DND-41 (cell line): ENCODE measurements around the gene STRN.

Experiments used
- ATAC-seq: fragments of 200-7000 bp; cut with Tn5 transposase; 3 replicates; pipeline ENCODE4 v1.9.1; 2021; ENCODE audit warnings: low read depth; ENCODE audit not compliant: insufficient read depth
- DNase-seq: peaks from one replicate; pipeline ENCODE4 v3.0.0-alpha.2; 2020
- H2AFZ ChIP-seq: 2 replicates; pipeline ENCODE4 v1.6.0; 2012; ENCODE audit warnings: low read depth, low read length
- H3K27ac ChIP-seq: 2 replicates; pipeline ENCODE4 v1.5.1; 2012; ENCODE audit warnings: low read length, inconsistent platforms
- H3K27me3 ChIP-seq: fragments of 200-600 bp; sonication (generic); 2 replicates; pipeline ENCODE4 v1.6.0; 2012; ENCODE audit warnings: low read length, mild to moderate bottlenecking, inconsistent platforms; ENCODE audit not compliant: insufficient read depth, poor library complexity
- H3K36me3 ChIP-seq: 2 replicates; pipeline ENCODE4 v1.5.1; 2012; ENCODE audit warnings: low read length, inconsistent platforms; ENCODE audit not compliant: insufficient read depth
- H3K4me1 ChIP-seq: 2 replicates; pipeline ENCODE4 v1.5.1; 2012; ENCODE audit warnings: mild to moderate bottlenecking, low read length; ENCODE audit not compliant: insufficient read depth
- H3K4me2 ChIP-seq: 2 replicates; pipeline ENCODE4 v1.6.0; 2012; ENCODE audit warnings: mild to moderate bottlenecking, moderate library complexity, low read length, inconsistent platforms; ENCODE audit not compliant: insufficient read depth
- H3K4me3 ChIP-seq, 2 experiments: fragments of 200-600 bp in 1 of 2; shearing (Covaris generic) in 1 of 2; 2 replicates each; pipeline ENCODE4 v1.5.1; 2012 to 2016; ENCODE audit warnings: inconsistent platforms in 2 of 2, low read length in 2 of 2, mild to moderate bottlenecking in 2 of 2, low read depth in 1 of 2, moderate library complexity in 1 of 2
- H3K79me2 ChIP-seq: 2 replicates; pipeline ENCODE4 v1.6.0; 2012; ENCODE audit warnings: low read length, inconsistent platforms; ENCODE audit not compliant: insufficient read depth
- H3K9ac ChIP-seq: 2 replicates; pipeline ENCODE4 v1.6.0; 2012; ENCODE audit warnings: low read depth, mild to moderate bottlenecking, inconsistent platforms, low read length, moderate library complexity
- H3K9me3 ChIP-seq: 2 replicates; pipeline ENCODE4 v1.5.1; 2012; ENCODE audit warnings: low read length, moderate library complexity, mild to moderate bottlenecking, inconsistent platforms; ENCODE audit not compliant: insufficient read depth, severe bottlenecking
- H4K20me1 ChIP-seq: 2 replicates; pipeline ENCODE4 v1.6.0; 2012; ENCODE audit warnings: low read length; ENCODE audit not compliant: insufficient read depth
- CTCF ChIP-seq: IDR thresholded peaks from 2 replicates; pipeline ENCODE4 v1.5.1; 2012; ENCODE audit warnings: borderline replicate concordance, low read length, moderate library complexity, mild to moderate bottlenecking; ENCODE audit not compliant: poor library complexity, severe bottlenecking; ENCODE audit errors: extremely low read depth
- EZH2 ChIP-seq: IDR thresholded peaks from 3 replicates; pipeline ENCODE4 v1.6.1; 2012; ENCODE audit warnings: borderline replicate concordance, low read depth, mild to moderate bottlenecking, moderate library complexity, low read length, inconsistent platforms; ENCODE audit not compliant: severe bottlenecking

STRN gene

GRCh38 chr2:36858551-36859365, 107.6 kb downstream of the STRN start:
- Histone ChIP-seq H3K79me2 (no peaks in the 10 kb centered on the region), H3K4me1 (no peaks in the 10 kb centered on the region), H3K4me2 (no peak overlapping the region), H2AFZ (no peak overlapping the region), H3K4me3 (no peak overlapping the region), H3K27ac (no peak overlapping the region), H4K20me1 (no peaks in the 10 kb centered on the region), H3K9ac (no peak overlapping the region), H3K27me3 (no peaks in the 10 kb centered on the region), H3K9me3 (no peaks in the 10 kb centered on the region), H3K36me3 (peaks cover 31% of the 10 kb centered on the region; the same call in 1 of the 2 replicates)
- DNase-seq (no peak), ATAC-seq (no peak)
- TF ChIP-seq EZH2 (no peak), CTCF (no peak)

GRCh38 chr2:36857713-36858112, 108.6 kb downstream of the STRN start:
- TF ChIP-seq CTCF (no peak), EZH2 (no peak)
- Histone ChIP-seq H3K4me1 (no peaks in the 10 kb centered on the region), H3K4me2 (no peak overlapping the region), H3K9me3 (no peaks in the 10 kb centered on the region), H3K27me3 (no peaks in the 10 kb centered on the region), H2AFZ (no peak overlapping the region), H3K4me3 (no peak overlapping the region), H4K20me1 (no peaks in the 10 kb centered on the region), H3K36me3 (peaks cover 32% of the 10 kb centered on the region; the same call in 1 of the 2 replicates), H3K27ac (no peak overlapping the region), H3K9ac (no peak overlapping the region), H3K79me2 (no peaks in the 10 kb centered on the region)
- DNase-seq (no peak), ATAC-seq (no peak)

GRCh38 chr2:36855429-36855828, 110.9 kb downstream of the STRN start:
- no peaks in the 10 kb centered on the region for H3K4me1 ChIP-seq
- no peak overlapping the region for H3K9ac ChIP-seq
- H3K36me3 ChIP-seq: peaks cover 38% of the 10 kb centered on the region; the same call in 1 of the 2 replicates
- H3K4me2 ChIP-seq: no peak overlapping the region
- H4K20me1 ChIP-seq: no peaks in the 10 kb centered on the region
- no peaks in the 10 kb centered on the region for H3K79me2 ChIP-seq
- TF ChIP-seq EZH2: no peak
- no peak for TF ChIP-seq CTCF
- no peak overlapping the region for H2AFZ ChIP-seq
- H3K27me3 ChIP-seq: no peaks in the 10 kb centered on the region
- no peaks in the 10 kb centered on the region for H3K9me3 ChIP-seq
- H3K27ac ChIP-seq: no peak overlapping the region
- no peak overlapping the region for H3K4me3 ChIP-seq
- DNase-seq: no peak
- ATAC-seq: no peak
